Glomerular endothelial cell (primary cell): ENCODE measurements around the gene ERMP1. TPM values are rescaled to one million over a fixed set of nuclear protein-coding genes. Genes with fewer than 3 reads are reported as not detected.
"Not testable (repeated sequence)": the region's sequence is repeated elsewhere in the genome, so short reads cannot be mapped to it uniquely, and the experiment has no call there.

ENCODE experiments used
- DNase-seq: peaks from one replicate; pipeline ENCODE4 v3.0.0-alpha.2; 2011; ENCODE audit warnings: low read depth, low spot score; ENCODE audit errors: extremely low read depth
- total RNA-seq: library from RNA; depleted of rRNA; stranded (reverse); fragments of >200 nt; gene quantifications from 2 replicates; pipeline ENCODE4 v1.2.3, GENCODE V29; 2015

The ERMP1 gene
- total RNA-seq, 1 donor from 2014 or later: 39.1 TPM

GRCh38 chr9:5825895-5826622 lies 6.9 kb downstream of the ERMP1 start:
- no peak for DNase-seq

DNA sequence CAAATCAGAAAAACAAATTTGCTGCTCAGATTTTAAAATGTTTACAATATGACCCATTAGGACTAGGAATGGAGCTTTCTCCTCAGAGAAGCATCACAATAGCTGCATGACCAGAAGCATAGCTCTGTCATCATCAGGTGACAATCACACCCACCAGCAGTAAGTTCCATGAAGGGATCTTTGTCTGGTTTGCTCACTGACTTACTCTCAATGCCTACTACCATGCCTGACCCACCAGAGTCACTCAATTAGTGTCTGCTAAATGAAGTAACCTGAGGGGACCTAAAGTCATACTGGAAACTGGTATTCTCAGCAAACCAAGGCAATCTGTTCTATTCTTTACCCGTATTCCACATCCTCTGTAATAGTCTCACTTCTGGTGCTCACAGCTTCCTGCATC lies 7.7 kb downstream of the ERMP1 start:
- no peak for DNase-seq

DNA sequence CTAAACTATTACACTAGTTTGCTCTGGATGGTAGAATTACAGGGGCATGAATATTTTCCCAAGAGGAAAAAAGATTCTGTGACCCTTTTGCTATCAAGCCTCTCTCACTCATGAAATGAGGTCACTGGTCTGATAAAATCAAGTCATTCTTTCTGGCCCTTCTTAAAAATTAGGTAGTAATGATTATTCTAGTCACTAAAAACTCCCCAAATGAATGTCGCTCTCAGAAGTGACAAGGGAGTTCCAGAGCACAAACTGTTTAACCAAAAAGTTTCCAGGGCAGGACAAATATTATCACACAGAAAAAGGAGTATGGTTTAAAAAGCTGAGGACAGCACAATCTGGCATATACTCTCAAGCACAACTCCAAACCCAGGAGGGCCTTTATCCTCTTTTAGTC lies 12.5 kb downstream of the ERMP1 start:
- DNase-seq: no peak

DNA sequence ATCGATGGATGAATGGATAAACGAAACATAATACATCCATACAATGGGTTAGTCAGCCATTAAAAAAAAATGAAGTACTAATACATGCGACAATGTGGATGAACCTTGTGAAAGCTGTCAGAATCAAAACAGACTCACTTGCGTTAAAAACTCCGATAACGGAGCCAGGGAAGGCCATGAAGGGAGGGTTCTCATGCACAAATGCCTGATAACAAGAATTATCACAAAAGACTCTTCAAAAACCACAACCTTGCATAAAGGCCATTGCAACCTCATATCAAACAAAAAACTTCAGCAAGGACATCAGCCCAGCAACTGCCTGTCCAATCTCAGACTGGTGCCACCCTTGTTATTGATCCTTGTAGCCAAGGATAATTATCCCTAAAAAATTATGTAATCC lies 13.7 kb downstream of the ERMP1 start:
- no peak for DNase-seq

GRCh38 chr9:5818424-5819142 lies 14.3 kb downstream of the ERMP1 start:
- DNase-seq: no peak

GRCh38 chr9:5817862-5818261 lies 15.1 kb downstream of the ERMP1 start:
- no peak for DNase-seq

DNA sequence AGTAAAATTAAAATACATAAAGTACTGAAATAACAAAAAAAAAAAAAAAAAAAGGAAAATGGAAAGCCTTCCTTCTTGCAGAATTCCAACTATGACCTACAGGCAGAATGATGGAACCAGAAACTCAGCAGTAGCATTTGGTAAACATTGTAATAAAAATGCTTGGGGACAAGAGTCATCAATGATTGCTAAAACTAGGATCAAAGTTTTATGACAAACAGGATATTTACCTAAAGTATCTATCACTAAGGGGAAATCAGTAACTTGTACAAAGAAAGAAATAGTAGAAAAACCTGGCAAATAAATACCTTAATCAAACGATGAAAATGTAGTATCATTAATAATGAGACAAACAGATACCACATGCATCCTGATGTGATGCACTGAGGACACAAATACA lies 17.5 kb downstream of the ERMP1 start:
- DNase-seq: no peak

DNA sequence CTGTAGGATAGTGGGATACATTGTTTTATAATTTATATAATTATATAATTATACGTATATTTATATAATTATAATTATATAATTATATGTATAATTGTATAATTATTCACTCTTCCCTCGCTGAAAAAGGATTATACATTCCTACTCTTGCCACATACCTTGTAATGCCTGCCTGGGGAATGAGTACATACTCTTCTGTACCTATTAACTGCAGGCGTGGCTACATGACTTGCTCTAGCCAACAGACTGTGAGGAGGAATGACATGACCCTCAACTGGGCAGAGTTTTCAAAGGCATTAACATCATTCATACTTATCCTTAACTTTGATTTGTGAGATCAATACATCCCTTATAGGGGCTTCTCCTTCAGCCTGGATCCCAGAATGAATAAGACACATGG lies 19.1 kb downstream of the ERMP1 start:
- no peak for DNase-seq

GRCh38 chr9:5811751-5812150 lies 21.2 kb downstream of the ERMP1 start:
- no peak for DNase-seq

DNA sequence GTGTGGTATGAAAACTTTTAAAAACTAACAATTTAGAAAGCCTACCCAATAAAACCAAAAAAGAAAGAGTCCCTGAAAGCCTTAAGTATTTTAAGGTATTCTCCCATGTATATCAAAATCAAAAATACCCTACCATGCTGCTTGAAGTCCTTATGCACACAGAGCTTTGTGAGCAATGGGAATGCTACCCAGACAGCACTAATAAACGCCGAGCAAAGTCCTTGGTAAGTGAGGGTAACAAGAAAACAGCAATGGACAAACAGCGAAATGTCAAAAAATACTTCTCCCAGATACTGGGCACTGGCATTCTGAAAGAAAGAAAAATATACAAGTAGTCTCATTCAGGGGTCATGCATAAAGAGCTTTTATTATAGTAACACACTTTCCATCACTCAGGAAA lies 27.4 kb downstream of the ERMP1 start:
- no peak for DNase-seq

- DNase-seq: no peak
Measured at GRCh38 chr9:5801739-5802113, 31.2 kb downstream of the ERMP1 start.

DNA sequence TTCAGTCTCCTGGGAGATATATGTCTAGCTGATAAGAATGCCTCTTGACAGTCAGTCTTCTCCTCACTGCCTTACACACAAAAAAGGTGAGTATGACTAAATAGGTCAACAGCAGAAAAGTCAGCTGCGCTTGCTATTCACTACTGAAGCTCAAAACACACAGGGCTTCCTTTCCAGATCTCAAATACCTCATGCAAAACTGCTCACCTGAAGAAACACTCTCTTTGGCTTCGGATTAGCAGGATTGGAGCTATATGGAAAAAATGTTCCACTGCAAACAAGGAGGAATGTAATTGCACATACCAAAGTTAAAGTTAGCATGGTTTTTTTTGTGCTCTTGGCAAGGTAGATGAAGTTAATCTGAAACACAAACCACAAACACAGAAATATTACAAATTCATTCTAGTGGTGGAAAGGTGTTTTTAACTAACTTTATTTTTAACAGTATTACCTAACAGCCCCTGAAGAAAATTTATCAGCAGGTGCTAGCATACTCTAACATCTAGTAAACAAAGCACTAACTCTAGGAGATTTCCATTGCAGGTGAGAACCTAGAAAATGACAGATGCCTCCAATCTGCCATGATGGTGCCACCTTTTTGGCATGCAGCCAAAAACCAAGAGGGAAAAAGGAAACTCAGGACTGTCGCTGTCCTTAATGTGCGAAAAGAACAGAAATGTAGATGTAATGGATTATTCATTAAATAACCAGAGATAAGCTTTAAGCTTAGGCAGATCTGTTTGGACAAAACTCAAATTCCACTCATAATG lies 31.8 kb downstream of the ERMP1 start:
- DNase-seq: no peak

DNA sequence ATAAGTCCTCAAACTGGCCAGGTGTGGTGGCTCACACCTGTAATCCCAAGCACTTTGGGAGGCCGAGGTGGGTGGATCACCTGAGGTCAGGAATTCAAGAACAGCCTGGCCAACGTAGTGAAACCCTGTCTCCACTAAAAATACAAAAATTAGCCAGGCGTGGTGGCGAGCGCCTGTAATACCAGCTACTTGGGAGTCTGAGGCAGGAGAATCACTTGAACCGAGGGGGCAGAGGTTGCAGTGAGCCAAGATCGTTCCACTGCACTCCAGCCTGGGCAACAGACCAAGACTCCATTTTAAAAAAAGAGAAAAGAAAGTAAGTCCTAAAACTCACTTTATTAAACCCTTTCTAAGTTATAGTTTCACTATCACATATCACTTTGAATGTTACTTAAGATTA lies 32.5 kb downstream of the ERMP1 start:
- not testable (repeated sequence) for DNase-seq

DNA sequence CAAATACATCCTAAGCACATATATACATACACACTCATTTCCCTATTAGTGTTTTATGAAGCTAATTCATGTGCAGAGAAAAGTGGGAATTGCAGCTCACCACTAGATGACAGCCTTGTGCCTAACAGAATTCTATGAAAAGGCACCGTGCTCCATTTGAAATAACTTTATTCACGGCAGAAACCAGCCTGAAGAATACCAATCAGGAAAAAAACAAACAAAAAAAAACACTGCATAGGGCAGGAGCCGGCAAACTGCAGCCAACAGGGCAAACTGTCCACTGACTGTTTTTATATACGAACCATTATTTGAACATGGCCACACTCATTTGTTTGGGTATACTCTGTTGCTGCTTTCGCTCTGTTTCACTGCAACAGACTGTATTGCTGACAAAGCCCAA lies 33.6 kb downstream of the ERMP1 start:
- DNase-seq: no peak

- no peak for DNase-seq
Measured at GRCh38 chr9:5798581-5798980, 34.3 kb downstream of the ERMP1 start.

GRCh38 chr9:5796298-5796697 lies 36.6 kb downstream of the ERMP1 start:
- no peak for DNase-seq

- no peak for DNase-seq
Measured at GRCh38 chr9:5793812-5794211, 39.1 kb downstream of the ERMP1 start.

DNA sequence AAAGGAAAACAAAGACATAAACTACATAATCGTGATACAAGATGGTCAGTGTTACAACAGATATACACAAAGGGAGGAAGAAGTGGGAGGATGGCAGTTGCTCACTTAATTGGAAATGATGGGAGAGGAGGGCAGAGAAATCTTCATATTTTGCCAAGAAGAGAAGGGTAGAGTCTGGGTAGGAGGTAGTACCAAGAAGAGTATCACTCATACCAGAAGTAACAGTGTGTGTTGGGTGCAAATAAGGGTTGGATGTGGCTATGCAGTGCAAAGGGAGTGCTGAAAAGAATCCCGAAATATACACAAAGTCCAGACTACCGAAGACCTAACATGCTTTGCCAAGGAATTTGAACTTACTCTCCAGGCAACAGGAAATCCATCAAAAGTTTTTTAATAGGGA lies 41.0 kb downstream of the ERMP1 start:
- no peak for DNase-seq

DNA sequence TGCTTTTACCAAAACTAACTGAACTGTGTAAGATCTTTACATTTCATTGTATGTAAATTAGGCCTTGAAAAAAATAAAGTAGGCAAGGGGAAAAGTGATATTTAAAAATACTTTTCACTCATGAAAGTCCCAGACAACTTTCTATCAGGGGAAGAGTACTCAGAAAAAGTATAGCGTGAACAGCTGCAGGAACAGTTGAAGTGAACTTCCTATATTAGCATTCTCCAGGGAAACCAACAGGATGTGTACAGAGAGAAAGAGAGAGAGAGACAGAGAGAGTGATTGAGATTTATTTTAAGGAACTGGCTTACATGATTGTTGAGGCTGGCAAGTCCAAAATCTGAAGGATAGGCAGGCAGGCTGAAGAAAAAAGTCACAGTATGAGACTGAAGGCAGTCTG lies 42.0 kb downstream of the ERMP1 start:
- DNase-seq: no peak

DNA sequence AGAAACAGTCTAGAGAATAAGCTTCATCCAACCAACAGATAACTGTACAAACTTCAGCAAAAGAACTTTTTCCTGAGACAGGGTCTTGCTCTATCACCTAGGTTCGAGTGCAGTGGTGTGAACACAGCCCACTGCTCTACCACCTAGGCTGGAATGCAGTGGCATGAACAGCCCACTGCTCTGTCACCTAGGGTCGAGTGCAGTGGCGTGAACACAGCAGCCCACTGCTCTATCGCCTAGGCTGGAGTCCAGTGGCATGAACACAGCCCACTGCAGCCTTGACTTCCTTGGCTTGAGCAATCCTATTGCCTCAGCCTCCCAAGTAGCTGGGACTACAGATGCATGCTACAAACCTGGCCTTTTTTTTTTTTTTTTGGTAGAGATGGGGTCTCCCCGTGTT lies 43.4 kb downstream of the ERMP1 start:
- no peak for DNase-seq

GRCh38 chr9:5787759-5788302 lies 45.1 kb downstream of the ERMP1 start:
- no peak for DNase-seq

GRCh38 chr9:5787220-5787619 lies 45.7 kb downstream of the ERMP1 start:
- no peak for DNase-seq
